Measurements from ENCODE around the gene SCLY. TPM values are rescaled to one million over a fixed set of nuclear protein-coding genes. Genes with fewer than 3 reads are reported as not detected.

Gene SCLY
- total and polyA plus RNA-seq, 2 of the 13 experiments (the other 11 are each of a cell fraction or from before 2014, with no cell fraction given): 27.9 to 38.6 TPM

DNA sequence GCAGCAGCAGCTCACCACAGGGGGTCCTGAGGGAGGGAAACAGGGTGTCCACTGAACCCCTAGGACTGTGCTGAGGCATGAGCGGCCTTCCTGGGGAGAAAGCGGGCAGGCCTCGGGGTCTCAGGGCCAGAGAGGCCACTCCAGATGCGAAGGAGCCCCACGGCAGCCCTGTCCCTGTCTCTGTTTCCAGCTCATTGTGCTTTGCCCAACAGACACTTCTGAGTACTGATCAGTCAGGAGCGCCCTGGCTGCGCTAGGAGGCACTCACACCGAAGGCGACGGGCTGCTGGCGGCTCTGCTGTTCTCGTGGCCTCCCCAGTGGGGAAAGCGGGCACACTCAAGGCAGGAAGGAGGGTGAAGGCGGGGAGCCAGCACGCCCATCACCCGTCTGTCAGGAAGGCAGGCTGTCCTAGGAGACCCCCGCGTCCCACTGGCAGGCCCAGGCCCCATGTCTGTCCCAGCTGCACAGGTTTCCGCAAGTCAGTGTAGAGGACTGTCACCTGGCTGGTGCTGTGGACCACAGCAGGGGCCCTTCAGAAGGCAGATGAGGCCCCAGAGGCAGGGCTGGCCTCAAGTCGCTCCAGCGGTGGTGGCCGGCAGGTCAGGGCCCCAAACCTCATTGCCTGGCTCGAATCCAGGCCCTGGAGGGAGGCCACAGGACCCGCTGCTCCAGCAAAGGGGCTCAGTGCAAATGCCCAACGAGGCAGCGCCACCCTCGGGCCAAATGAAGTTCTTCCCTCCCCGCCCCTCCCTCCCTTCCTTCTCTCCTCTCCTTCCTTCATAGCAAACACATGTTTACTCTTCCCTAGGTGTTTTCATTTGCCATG lies 46.1 kb downstream of the SCLY start (continued):
- TF ChIP-seq ARHGAP35 (CRISPR knock-in tag; IDR thresholded peaks at IDR 0.05; ENCODE audit: borderline replicate concordance) (no peak), MAF1 (CRISPR knock-in tag; IDR thresholded peaks at IDR 0.05; ENCODE audit: borderline replicate concordance) (no peak), JUN (CRISPR knock-in tag; IDR thresholded peaks at IDR 0.05) (no peak), TCF7L2 (IDR thresholded peaks at IDR 0.05; ENCODE audit: low read depth, low read length) (no peak), ZNF75D (CRISPR knock-in tag; IDR thresholded peaks at IDR 0.05; ENCODE audit: borderline replicate concordance) (no peak), RNF2 (conservative IDR thresholded peaks at IDR 0.05; ENCODE audit: low read depth) (no peak), ZNF749 (CRISPR knock-in tag; IDR thresholded peaks at IDR 0.05; ENCODE audit: borderline replicate concordance) (no peak), SAP130 (CRISPR knock-in tag; IDR thresholded peaks at IDR 0.05; ENCODE audit: low read depth) (no peak), ZFP36L1 (CRISPR knock-in tag; IDR thresholded peaks at IDR 0.05) (no peak), TEAD3 (CRISPR knock-in tag; optimal IDR thresholded peaks at IDR 0.05; ENCODE audit: borderline replicate concordance) (no peak), NCOA2 (CRISPR knock-in tag; IDR thresholded peaks at IDR 0.05) (no peak)
- TF ChIP-seq, protein P1, sequence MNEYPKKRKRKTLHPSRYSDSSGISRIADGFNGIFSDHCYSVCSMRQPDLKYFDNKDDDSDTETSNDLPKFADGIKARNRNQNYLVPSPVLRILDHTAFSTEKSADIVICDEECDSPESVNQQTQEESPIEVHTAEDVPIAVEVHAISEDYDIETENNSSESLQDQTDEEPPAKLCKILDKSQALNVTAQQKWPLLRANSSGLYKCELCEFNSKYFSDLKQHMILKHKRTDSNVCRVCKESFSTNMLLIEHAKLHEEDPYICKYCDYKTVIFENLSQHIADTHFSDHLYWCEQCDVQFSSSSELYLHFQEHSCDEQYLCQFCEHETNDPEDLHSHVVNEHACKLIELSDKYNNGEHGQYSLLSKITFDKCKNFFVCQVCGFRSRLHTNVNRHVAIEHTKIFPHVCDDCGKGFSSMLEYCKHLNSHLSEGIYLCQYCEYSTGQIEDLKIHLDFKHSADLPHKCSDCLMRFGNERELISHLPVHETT (CRISPR knock-in tag; conservative IDR thresholded peaks at IDR 0.05): no peak
- TF ChIP-seq, protein P2, sequence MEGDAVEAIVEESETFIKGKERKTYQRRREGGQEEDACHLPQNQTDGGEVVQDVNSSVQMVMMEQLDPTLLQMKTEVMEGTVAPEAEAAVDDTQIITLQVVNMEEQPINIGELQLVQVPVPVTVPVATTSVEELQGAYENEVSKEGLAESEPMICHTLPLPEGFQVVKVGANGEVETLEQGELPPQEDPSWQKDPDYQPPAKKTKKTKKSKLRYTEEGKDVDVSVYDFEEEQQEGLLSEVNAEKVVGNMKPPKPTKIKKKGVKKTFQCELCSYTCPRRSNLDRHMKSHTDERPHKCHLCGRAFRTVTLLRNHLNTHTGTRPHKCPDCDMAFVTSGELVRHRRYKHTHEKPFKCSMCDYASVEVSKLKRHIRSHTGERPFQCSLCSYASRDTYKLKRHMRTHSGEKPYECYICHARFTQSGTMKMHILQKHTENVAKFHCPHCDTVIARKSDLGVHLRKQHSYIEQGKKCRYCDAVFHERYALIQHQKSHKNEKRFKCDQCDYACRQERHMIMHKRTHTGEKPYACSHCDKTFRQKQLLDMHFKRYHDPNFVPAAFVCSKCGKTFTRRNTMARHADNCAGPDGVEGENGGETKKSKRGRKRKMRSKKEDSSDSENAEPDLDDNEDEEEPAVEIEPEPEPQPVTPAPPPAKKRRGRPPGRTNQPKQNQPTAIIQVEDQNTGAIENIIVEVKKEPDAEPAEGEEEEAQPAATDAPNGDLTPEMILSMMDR (CRISPR knock-in tag; IDR thresholded peaks at IDR 0.05): peak; percentile 87
- TF ChIP-seq, protein P3, sequence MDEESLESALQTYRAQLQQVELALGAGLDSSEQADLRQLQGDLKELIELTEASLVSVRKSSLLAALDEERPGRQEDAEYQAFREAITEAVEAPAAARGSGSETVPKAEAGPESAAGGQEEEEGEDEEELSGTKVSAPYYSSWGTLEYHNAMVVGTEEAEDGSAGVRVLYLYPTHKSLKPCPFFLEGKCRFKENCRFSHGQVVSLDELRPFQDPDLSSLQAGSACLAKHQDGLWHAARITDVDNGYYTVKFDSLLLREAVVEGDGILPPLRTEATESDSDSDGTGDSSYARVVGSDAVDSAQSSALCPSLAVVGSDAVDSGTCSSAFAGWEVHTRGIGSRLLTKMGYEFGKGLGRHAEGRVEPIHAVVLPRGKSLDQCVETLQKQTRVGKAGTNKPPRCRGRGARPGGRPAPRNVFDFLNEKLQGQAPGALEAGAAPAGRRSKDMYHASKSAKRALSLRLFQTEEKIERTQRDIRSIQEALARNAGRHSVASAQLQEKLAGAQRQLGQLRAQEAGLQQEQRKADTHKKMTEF (CRISPR knock-in tag; IDR thresholded peaks at IDR 0.05): peak; percentile 29; the same call in 1 of the 2 replicates
